Activated T-helper 17 cell treated with anti-CD3 and anti-CD28 coated beads, Interleukin-2, amount 50 U/mL, for 72 hours (primary cell): Measurements from ENCODE around the gene FKBP1B. TPM values are rescaled to one million over a fixed set of nuclear protein-coding genes. Genes with fewer than 3 reads are reported as not detected.
A peak's percentile ranks its signal among the peaks of the same experiment; 100 is the strongest.

Experiments
- ATAC-seq: fragments of 150-1000 bp; cut with Tn5 transposase; replicated peaks from 2 replicates; pipeline ENCODE4 v1.10.0; 2021; ENCODE audit warnings: mild to moderate bottlenecking, moderate library complexity
- H3K27ac Mint-ChIP-seq: one replicate; pipeline ENCODE4 v1.8.0; 2022; ENCODE audit warnings: mixed read lengths
- H3K27me3 Mint-ChIP-seq: one replicate; pipeline ENCODE4 v1.8.0; 2022; ENCODE audit warnings: mixed read lengths
- H3K36me3 Mint-ChIP-seq: one replicate; pipeline ENCODE4 v1.8.0; 2022; ENCODE audit warnings: low read depth, mild to moderate bottlenecking, mixed read lengths
- H3K4me1 Mint-ChIP-seq: one replicate; pipeline ENCODE4 v1.8.0; 2022; ENCODE audit warnings: mixed read lengths
- H3K4me3 Mint-ChIP-seq: one replicate; pipeline ENCODE4 v1.8.0; 2022; ENCODE audit warnings: mild to moderate bottlenecking, mixed read lengths
- H3K9me3 Mint-ChIP-seq: one replicate; pipeline ENCODE4 v1.8.0; 2022; ENCODE audit warnings: mixed read lengths
- total RNA-seq, 2 donors: library from RNA; stranded (reverse); gene quantifications; one replicate each; pipeline ENCODE4 v1.2.3, GENCODE V29; 2022

FKBP1B gene
- total RNA-seq, 2 donors from 2014 or later = 1.2 to 1.8 TPM

GRCh38 chr2:24045511-24046508 lies 3.7 kb upstream of the FKBP1B start:
- H3K27ac Mint-ChIP-seq = peak overlapping the region; percentile 90
- no peak for ATAC-seq
- H3K4me3 Mint-ChIP-seq = peak overlapping the region; percentile 23
- H3K9me3 Mint-ChIP-seq = no peaks in the 10 kb centered on the region
- peaks cover 12% of the 10 kb centered on the region for H3K36me3 Mint-ChIP-seq
- no peaks in the 10 kb centered on the region for H3K27me3 Mint-ChIP-seq
- H3K4me1 Mint-ChIP-seq = peaks cover 14% of the 10 kb centered on the region

- Mint-ChIP-seq H3K4me3 (no peak overlapping the region), H3K36me3 (peaks cover 12% of the 10 kb centered on the region), H3K9me3 (no peaks in the 10 kb centered on the region), H3K27ac (peak overlapping the region; percentile 90), H3K27me3 (no peaks in the 10 kb centered on the region), H3K4me1 (peaks cover 14% of the 10 kb centered on the region)
- ATAC-seq = no peak
These were observed 3.0 kb upstream of the FKBP1B start for GRCh38 chr2:24046599-24046929.

GRCh38 chr2:24046930-24047702 lies 2.4 kb upstream of the FKBP1B start, which contains the start of gene WDCP:
Gene WDCP, minus strand, starts transcription at chr2:24047391. Its CDS starts 7,897 bp downstream, at chr2:24039494.
- no peaks in the 10 kb centered on the region for H3K9me3 Mint-ChIP-seq
- H3K27me3 Mint-ChIP-seq = no peaks in the 10 kb centered on the region
- H3K4me1 Mint-ChIP-seq = peaks cover 14% of the 10 kb centered on the region
- H3K36me3 Mint-ChIP-seq = peaks cover 12% of the 10 kb centered on the region
- peak within 1 kb of the TSS; percentile 90 for H3K27ac Mint-ChIP-seq
- ATAC-seq = peak; percentile 99
- H3K4me3 Mint-ChIP-seq = no peak within 1 kb of the TSS

- peaks cover 14% of the 10 kb centered on the region for H3K4me1 Mint-ChIP-seq
- peak overlapping the region; percentile 90 for H3K27ac Mint-ChIP-seq
- no peaks in the 10 kb centered on the region for H3K9me3 Mint-ChIP-seq
- H3K4me3 Mint-ChIP-seq = no peak overlapping the region
- ATAC-seq = no peak
- peaks cover 12% of the 10 kb centered on the region for H3K36me3 Mint-ChIP-seq
- no peaks in the 10 kb centered on the region for H3K27me3 Mint-ChIP-seq
These were observed 1.9 kb upstream of the FKBP1B start for GRCh38 chr2:24047703-24048033.

GRCh38 chr2:24048769-24049484 lies 614 bp upstream of the FKBP1B start:
- no peaks in the 10 kb centered on the region for H3K9me3 Mint-ChIP-seq
- no peak overlapping the region for H3K27ac Mint-ChIP-seq
- no peak overlapping the region for H3K4me3 Mint-ChIP-seq
- H3K4me1 Mint-ChIP-seq = peaks cover 14% of the 10 kb centered on the region
- H3K36me3 Mint-ChIP-seq = peaks cover 7% of the 10 kb centered on the region
- H3K27me3 Mint-ChIP-seq = no peaks in the 10 kb centered on the region
- no peak for ATAC-seq

GRCh38 chr2:24050041-24050979 lies 769 bp downstream of the FKBP1B start:
- Mint-ChIP-seq H3K4me3 (no peak overlapping the region), H3K9me3 (no peaks in the 10 kb centered on the region), H3K27me3 (no peaks in the 10 kb centered on the region), H3K4me1 (peaks cover 8% of the 10 kb centered on the region), H3K27ac (no peak overlapping the region), H3K36me3 (peaks cover 7% of the 10 kb centered on the region)
- no peak for ATAC-seq

GRCh38 chr2:24051833-24052232 lies 2.3 kb downstream of the FKBP1B start:
- H3K9me3 Mint-ChIP-seq = no peaks in the 10 kb centered on the region
- no peak overlapping the region for H3K4me3 Mint-ChIP-seq
- no peak for ATAC-seq
- no peaks in the 10 kb centered on the region for H3K27me3 Mint-ChIP-seq
- H3K4me1 Mint-ChIP-seq = peaks cover 8% of the 10 kb centered on the region
- peaks cover 7% of the 10 kb centered on the region for H3K36me3 Mint-ChIP-seq
- H3K27ac Mint-ChIP-seq = no peak overlapping the region

- Mint-ChIP-seq H3K27ac (no peak overlapping the region), H3K4me3 (no peak overlapping the region), H3K9me3 (no peaks in the 10 kb centered on the region), H3K36me3 (no peaks in the 10 kb centered on the region), H3K27me3 (no peaks in the 10 kb centered on the region), H3K4me1 (no peaks in the 10 kb centered on the region)
- no peak for ATAC-seq
These were observed 3.4 kb downstream of the FKBP1B start for GRCh38 chr2:24052951-24053350.

GRCh38 chr2:24054366-24055010 lies 4.9 kb downstream of the FKBP1B start:
- H3K27ac Mint-ChIP-seq = no peak overlapping the region
- no peak for ATAC-seq
- H3K27me3 Mint-ChIP-seq = no peaks in the 10 kb centered on the region
- no peak overlapping the region for H3K4me3 Mint-ChIP-seq
- no peaks in the 10 kb centered on the region for H3K36me3 Mint-ChIP-seq
- H3K4me1 Mint-ChIP-seq = no peaks in the 10 kb centered on the region
- no peaks in the 10 kb centered on the region for H3K9me3 Mint-ChIP-seq

GRCh38 chr2:24055750-24056149 lies 6.2 kb downstream of the FKBP1B start:
- Mint-ChIP-seq H3K9me3 (no peaks in the 10 kb centered on the region), H3K4me3 (no peak overlapping the region), H3K27ac (no peak overlapping the region), H3K4me1 (peaks cover 3% of the 10 kb centered on the region), H3K27me3 (no peaks in the 10 kb centered on the region), H3K36me3 (no peaks in the 10 kb centered on the region)
- ATAC-seq = no peak

- H3K27me3 Mint-ChIP-seq = no peaks in the 10 kb centered on the region
- no peak overlapping the region for H3K4me3 Mint-ChIP-seq
- no peak overlapping the region for H3K27ac Mint-ChIP-seq
- ATAC-seq = no peak
- peaks cover 3% of the 10 kb centered on the region for H3K4me1 Mint-ChIP-seq
- H3K36me3 Mint-ChIP-seq = no peaks in the 10 kb centered on the region
- no peaks in the 10 kb centered on the region for H3K9me3 Mint-ChIP-seq
These were observed 9.2 kb downstream of the FKBP1B start for GRCh38 chr2:24058564-24059271.

GRCh38 chr2:24065341-24065740 lies 15.8 kb downstream of the FKBP1B start:
- Mint-ChIP-seq H3K27ac (no peak overlapping the region), H3K9me3 (no peaks in the 10 kb centered on the region), H3K4me1 (peaks cover 3% of the 10 kb centered on the region), H3K4me3 (no peak overlapping the region), H3K36me3 (peaks cover 40% of the 10 kb centered on the region), H3K27me3 (no peaks in the 10 kb centered on the region)
- ATAC-seq = peak; percentile 81

- Mint-ChIP-seq H3K9me3 (no peaks in the 10 kb centered on the region), H3K27ac (no peak overlapping the region), H3K4me1 (peaks cover 28% of the 10 kb centered on the region), H3K27me3 (no peaks in the 10 kb centered on the region), H3K4me3 (no peak overlapping the region), H3K36me3 (peaks cover 80% of the 10 kb centered on the region)
- ATAC-seq = no peak
These were observed 22.7 kb downstream of the FKBP1B start for GRCh38 chr2:24072259-24072658.
